HepG2 (cell line): ENCODE measurements around the gene COLEC12. TPM values are rescaled to one million over a fixed set of nuclear protein-coding genes. Genes with fewer than 3 reads are reported as not detected.

ENCODE experiments used
- NFYC ChIP-seq: IDR thresholded peaks from 2 replicates; pipeline ENCODE4 v1.6.1; 2016; ENCODE audit warnings: missing genetic modification reagents, missing compliant biosample characterization
- RFXAP ChIP-seq: sonication (generic); formaldehyde crosslinking; IDR thresholded peaks from 2 replicates; pipeline ENCODE4 v1.4.0; 2020; ENCODE audit warnings: missing genetic modification reagents, borderline replicate concordance
- SRSF9 ChIP-seq: fragments of 200-400 bp; formaldehyde crosslinking; IDR thresholded peaks from 2 replicates; pipeline ENCODE4 v1.6.1; 2018; ENCODE audit warnings: borderline replicate concordance, mild to moderate bottlenecking, low read depth, low read length; ENCODE audit not compliant: insufficient read depth, poor library complexity, severe bottlenecking
- TBX2 ChIP-seq: sonication (generic); formaldehyde crosslinking; IDR thresholded peaks from 2 replicates; pipeline ENCODE4 v1.5.0; 2020; ENCODE audit warnings: missing genetic modification reagents, mild to moderate bottlenecking, borderline replicate concordance
- ZBTB14 ChIP-seq: sonication (generic); formaldehyde crosslinking; IDR thresholded peaks from 2 replicates; pipeline ENCODE4 v1.4.0; 2020; ENCODE audit warnings: missing genetic modification reagents
- ZMYM4 ChIP-seq: sonication (generic); formaldehyde crosslinking; IDR thresholded peaks from 2 replicates; pipeline ENCODE4 v1.8.1; 2023; ENCODE audit warnings: mild to moderate bottlenecking, missing genetic modification reagents
- ZNF10 ChIP-seq: sonication (generic); formaldehyde crosslinking; IDR thresholded peaks from 2 replicates; pipeline ENCODE4 v1.4.0; 2020; ENCODE audit warnings: mild to moderate bottlenecking, low read depth, missing genetic modification reagents, borderline replicate concordance
- ZNF34 ChIP-seq: sonication (generic); formaldehyde crosslinking; IDR thresholded peaks from 2 replicates; pipeline ENCODE4 v1.4.0; 2020; ENCODE audit warnings: mild to moderate bottlenecking, missing genetic modification reagents, borderline replicate concordance
- ZNF614 ChIP-seq: IDR thresholded peaks from 2 replicates; pipeline ENCODE4 v1.6.1; 2018; ENCODE audit warnings: missing biosample characterization, missing genetic modification reagents, inconsistent platforms, borderline replicate concordance
- ZNF775 ChIP-seq: sonication (generic); formaldehyde crosslinking; IDR thresholded peaks from 2 replicates; pipeline ENCODE4 v1.4.0; 2020; ENCODE audit warnings: missing genetic modification reagents, mild to moderate bottlenecking, moderate library complexity, borderline replicate concordance
- ZNF850 ChIP-seq: sonication (generic); formaldehyde crosslinking; conservative IDR thresholded peaks from 2 replicates; pipeline ENCODE4 v1.9.0; 2021; ENCODE audit warnings: mild to moderate bottlenecking, missing genetic modification reagents
- ZSCAN5A ChIP-seq: sonication (generic); formaldehyde crosslinking; IDR thresholded peaks from 2 replicates; pipeline ENCODE4 v1.8.0; 2022; ENCODE audit warnings: mild to moderate bottlenecking, missing genetic modification reagents, borderline replicate concordance
- polyA plus RNA-seq, 8 experiments: library from polyadenylated mRNA; depleted of rRNA in 3 of 8; stranded (reverse) in 7 of 8; unstranded in 1 of 8; fragments of >200 nt; fragmentation: Illumina TruSeq in 4 of 8; extraction: Trizol in 4 of 8; gene quantifications; 2 replicates each; pipeline versions ENCODE4 v1.2.1 to v1.2.3, GENCODE V29; 2011 to 2016; ENCODE audit warnings: low read depth in 4 of 8, missing spikeins in 1 of 8, mixed read lengths in 1 of 8; ENCODE audit not compliant: insufficient read depth in 1 of 8
- total RNA-seq, 5 experiments: library from RNA; depleted of rRNA; stranded (reverse); fragments of >200 nt; fragmentation: Illumina TruSeq; extraction: Trizol; gene quantifications; 2 replicates each; pipeline ENCODE4 v1.2.3, GENCODE V29; 2016; ENCODE audit warnings: low read depth in 1 of 5
- TF ChIP-seq, protein P1 (sequence below): fragments of 450-650 bp; IDR thresholded peaks from 2 replicates; pipeline ENCODE4 v1.6.1; 2017
- TF ChIP-seq, protein P2 (sequence below): sonication (generic); formaldehyde crosslinking; IDR thresholded peaks from 2 replicates; pipeline ENCODE4 v1.8.1; 2023; ENCODE audit warnings: mild to moderate bottlenecking, missing genetic modification reagents, borderline replicate concordance
- TF ChIP-seq, protein P3 (sequence below): sonication (generic); formaldehyde crosslinking; IDR thresholded peaks from 2 replicates; pipeline ENCODE4 v1.5.0; 2020; ENCODE audit warnings: mild to moderate bottlenecking, missing genetic modification reagents
- TF ChIP-seq, protein P4 (sequence below), 2 experiments: sonication (generic) in 1 of 2; formaldehyde crosslinking in 1 of 2; IDR thresholded peaks; 2 replicates each; pipeline versions ENCODE4 v1.4.0 to v1.6.1; 2018 to 2020; ENCODE audit warnings: missing genetic modification reagents in 2 of 2, borderline replicate concordance in 1 of 2, low read depth in 1 of 2, mild to moderate bottlenecking in 1 of 2, missing biosample characterization in 1 of 2

Gene COLEC12
- total and polyA plus RNA-seq, 2 of the 13 experiments (the other 11 are each of a cell fraction or from before 2014, with no cell fraction given) = 0.02 to 0.11 TPM

DNA sequence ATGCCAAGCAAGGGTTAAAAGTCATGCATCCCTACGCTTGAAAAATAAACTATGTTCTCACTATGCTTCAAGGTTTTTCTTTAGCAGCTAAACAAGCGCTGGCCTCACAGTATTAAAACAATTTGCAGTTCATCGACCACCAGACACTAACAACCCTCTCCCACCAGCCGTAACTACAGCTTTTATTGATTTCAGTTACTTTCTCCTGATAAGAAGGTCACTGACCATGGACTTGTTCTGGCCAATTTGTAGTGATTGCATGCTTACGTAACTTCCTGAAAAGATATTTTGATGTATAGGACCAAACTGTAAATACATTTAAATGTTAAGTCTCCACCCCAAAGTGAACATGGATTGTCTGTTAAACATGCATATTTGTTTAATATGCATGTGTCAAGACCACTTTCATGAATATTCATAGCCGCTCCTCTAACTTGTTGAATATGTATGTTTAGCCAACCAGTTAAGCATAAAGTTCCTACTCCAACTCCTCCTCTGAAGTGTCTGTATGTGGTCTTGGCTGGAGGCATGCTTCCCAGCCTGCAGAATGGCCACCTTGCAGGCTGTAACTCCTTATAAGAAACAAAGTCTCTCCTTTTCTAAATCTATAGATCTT lies 230.9 kb downstream of the COLEC12 start (continued):
- TF ChIP-seq, protein P1, sequence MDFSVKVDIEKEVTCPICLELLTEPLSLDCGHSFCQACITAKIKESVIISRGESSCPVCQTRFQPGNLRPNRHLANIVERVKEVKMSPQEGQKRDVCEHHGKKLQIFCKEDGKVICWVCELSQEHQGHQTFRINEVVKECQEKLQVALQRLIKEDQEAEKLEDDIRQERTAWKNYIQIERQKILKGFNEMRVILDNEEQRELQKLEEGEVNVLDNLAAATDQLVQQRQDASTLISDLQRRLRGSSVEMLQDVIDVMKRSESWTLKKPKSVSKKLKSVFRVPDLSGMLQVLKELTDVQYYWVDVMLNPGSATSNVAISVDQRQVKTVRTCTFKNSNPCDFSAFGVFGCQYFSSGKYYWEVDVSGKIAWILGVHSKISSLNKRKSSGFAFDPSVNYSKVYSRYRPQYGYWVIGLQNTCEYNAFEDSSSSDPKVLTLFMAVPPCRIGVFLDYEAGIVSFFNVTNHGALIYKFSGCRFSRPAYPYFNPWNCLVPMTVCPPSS = no peak
- TF ChIP-seq SRSF9 (no peak), RFXAP (CRISPR knock-in tag) (no peak), ZNF34 (CRISPR knock-in tag) (no peak), ZMYM4 (no peak; the same call in 1 of the 2 replicates), TBX2 (CRISPR knock-in tag) (peak; percentile 30; the same call in 1 of the 2 replicates), ZNF10 (no peak), ZNF850 (no peak), ZBTB14 (CRISPR knock-in tag) (no peak), NFYC (no peak), ZNF614 (0 out of 2 replicates have a peak, but pooled peaks have one; percentile 28), ZSCAN5A (CRISPR knock-in tag) (no peak), ZNF775 (CRISPR knock-in tag) (no peak)
- TF ChIP-seq, protein P2, sequence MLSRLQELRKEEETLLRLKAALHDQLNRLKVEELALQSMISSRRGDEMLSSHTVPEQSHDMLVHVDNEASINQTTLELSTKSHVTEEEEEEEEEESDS (CRISPR knock-in tag) = no peak
- TF ChIP-seq, protein P3, sequence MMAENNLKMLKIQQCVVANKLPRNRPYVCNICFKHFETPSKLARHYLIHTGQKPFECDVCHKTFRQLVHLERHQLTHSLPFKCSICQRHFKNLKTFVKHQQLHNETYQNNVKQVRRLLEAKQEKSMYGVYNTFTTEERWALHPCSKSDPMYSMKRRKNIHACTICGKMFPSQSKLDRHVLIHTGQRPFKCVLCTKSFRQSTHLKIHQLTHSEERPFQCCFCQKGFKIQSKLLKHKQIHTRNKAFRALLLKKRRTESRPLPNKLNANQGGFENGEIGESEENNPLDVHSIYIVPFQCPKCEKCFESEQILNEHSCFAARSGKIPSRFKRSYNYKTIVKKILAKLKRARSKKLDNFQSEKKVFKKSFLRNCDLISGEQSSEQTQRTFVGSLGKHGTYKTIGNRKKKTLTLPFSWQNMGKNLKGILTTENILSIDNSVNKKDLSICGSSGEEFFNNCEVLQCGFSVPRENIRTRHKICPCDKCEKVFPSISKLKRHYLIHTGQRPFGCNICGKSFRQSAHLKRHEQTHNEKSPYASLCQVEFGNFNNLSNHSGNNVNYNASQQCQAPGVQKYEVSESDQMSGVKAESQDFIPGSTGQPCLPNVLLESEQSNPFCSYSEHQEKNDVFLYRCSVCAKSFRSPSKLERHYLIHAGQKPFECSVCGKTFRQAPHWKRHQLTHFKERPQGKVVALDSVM (CRISPR knock-in tag) = no peak
- TF ChIP-seq, protein P4, sequence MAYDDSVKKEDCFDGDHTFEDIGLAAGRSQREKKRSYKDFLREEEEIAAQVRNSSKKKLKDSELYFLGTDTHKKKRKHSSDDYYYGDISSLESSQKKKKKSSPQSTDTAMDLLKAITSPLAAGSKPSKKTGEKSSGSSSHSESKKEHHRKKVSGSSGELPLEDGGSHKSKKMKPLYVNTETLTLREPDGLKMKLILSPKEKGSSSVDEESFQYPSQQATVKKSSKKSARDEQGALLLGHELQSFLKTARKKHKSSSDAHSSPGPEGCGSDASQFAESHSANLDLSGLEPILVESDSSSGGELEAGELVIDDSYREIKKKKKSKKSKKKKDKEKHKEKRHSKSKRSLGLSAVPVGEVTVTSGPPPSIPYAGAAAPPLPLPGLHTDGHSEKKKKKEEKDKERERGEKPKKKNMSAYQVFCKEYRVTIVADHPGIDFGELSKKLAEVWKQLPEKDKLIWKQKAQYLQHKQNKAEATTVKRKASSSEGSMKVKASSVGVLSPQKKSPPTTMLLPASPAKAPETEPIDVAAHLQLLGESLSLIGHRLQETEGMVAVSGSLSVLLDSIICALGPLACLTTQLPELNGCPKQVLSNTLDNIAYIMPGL (CRISPR knock-in tag; IDR thresholded peaks at IDR 0.05; ENCODE audit: borderline replicate concordance in 1 of 2, low read depth in 1 of 2) = peak in 1 of 2 experiments; percentile 36; a peak in 1 of 4 replicates
